Right cardiac atrium (tissue), 5 donors: Measurements from ENCODE around the gene LRRC45. TPM values are rescaled to one million over a fixed set of nuclear protein-coding genes. Genes with fewer than 3 reads are reported as not detected.

Experiments used
- ATAC-seq, 2 donors: fragments of 200-7000 bp; cut with Tn5 transposase; one replicate each; pipeline versions ENCODE4 v1.8.0 to v1.9.1; 2020; ENCODE audit warnings: moderate library complexity in 2 of 2, mild to moderate bottlenecking in 1 of 2
- DNase-seq, 3 donors: peaks; one replicate each; pipeline ENCODE4 v3.0.0-alpha.2; 2020
- H3K27ac ChIP-seq: one replicate; pipeline ENCODE4 v1.5.1; 2013; ENCODE audit warnings: mild to moderate bottlenecking, low read length, control low read depth, moderate library complexity
- H3K27me3 ChIP-seq: one replicate; pipeline ENCODE4 v1.6.1; 2013; ENCODE audit not compliant: control insufficient read depth, insufficient read depth
- H3K4me1 ChIP-seq: one replicate; pipeline ENCODE4 v1.6.1; 2013; ENCODE audit warnings: low read length; ENCODE audit not compliant: control insufficient read depth, insufficient read depth
- H3K4me3 ChIP-seq: one replicate; pipeline ENCODE4 v1.5.1; 2013; ENCODE audit warnings: low read length, control low read depth
- H3K9me3 ChIP-seq: one replicate; pipeline ENCODE4 v1.6.1; 2013; ENCODE audit warnings: low read length; ENCODE audit not compliant: control insufficient read depth
- WGBS: extraction: QIAGEN DNeasy Blood & Tissue Kit; methylation state at CpG from one replicate; pipeline ENCODE4 v1.1.7; 2013; 5-methylcytosine and 5-hydroxymethylcytosine counted together
- intact Hi-C, 4 donors: fragments of 100-400 bp; cut with DNase I; formaldehyde crosslinking; loops; one replicate each; pipeline versions ENCODE4 v1.11.0 to v1.14.0; 2022 to 2023
- polyA plus RNA-seq: library from polyadenylated mRNA; stranded (reverse); fragments of 200-250 nt; gene quantifications from one replicate; pipeline ENCODE4 v1.2.3, GENCODE V29; 2013
- total RNA-seq, 4 donors: library from RNA; stranded (reverse); fragmentation: NEBNext Ultra II Directional; extraction: Animal tissue kit (Norgen Biotek cat#: 25700); gene quantifications; one replicate each; pipeline ENCODE4 v1.2.1, GENCODE V29; 2021
- donor health status: healthy with polysubstance abuse.
- donor health status: DM: no; HTN: yes; CAD: no.
- donor health status: DM: no; HTN: no; CAD: no.
- donor health status: DM: no; HTN: yes; CAD: no; lungs with severe emphysema.
- donor health status: DM: yes; HTN: yes; CAD: no.

Gene LRRC45
- total and polyA plus RNA-seq, 5 donors = 3.2 to 6.7 (median 5.5) TPM

GRCh38 chr17:81995463-81996231, 27.5 kb upstream of the LRRC45 start:
- no peak overlapping the region for H3K27ac ChIP-seq
- no peaks in the 10 kb centered on the region for H3K9me3 ChIP-seq
- DNase-seq (no peak), ATAC-seq (no peak)
- no peaks in the 10 kb centered on the region for H3K27me3 ChIP-seq
- WGBS = 94% methylated on average over 29 of the region's 29 CpGs
- H3K4me1 ChIP-seq = no peaks in the 10 kb centered on the region
- no peak overlapping the region for H3K4me3 ChIP-seq
- intact Hi-C loops = no loop called here

GRCh38 chr17:81996232-81996756, 26.8 kb upstream of the LRRC45 start:
- Histone ChIP-seq H3K4me1 (no peaks in the 10 kb centered on the region), H3K9me3 (no peaks in the 10 kb centered on the region), H3K27me3 (no peaks in the 10 kb centered on the region), H3K4me3 (no peak overlapping the region), H3K27ac (no peak overlapping the region)
- DNase-seq = peak; percentile 11 to 58 (median 27)
- WGBS = 93% methylated on average over 28 of the region's 28 CpGs
- intact Hi-C loops = no loop called here
- no peak for ATAC-seq

GRCh38 chr17:81996757-81997441, 26.2 kb upstream of the LRRC45 start:
- no peak for ATAC-seq
- Histone ChIP-seq H3K4me3 (no peak overlapping the region), H3K9me3 (no peaks in the 10 kb centered on the region), H3K4me1 (no peaks in the 10 kb centered on the region), H3K27me3 (no peaks in the 10 kb centered on the region), H3K27ac (no peak overlapping the region)
- DNase-seq = peak; percentile 9 to 54 (median 39)
- WGBS = 96% methylated on average over 30 of the region's 30 CpGs
- intact Hi-C loops = no loop called here

- WGBS = 67% methylated on average over 7 of the region's 7 CpGs
- DNase-seq (peak in 1 of 3 donors; percentile 3), ATAC-seq (no peak)
- intact Hi-C loops = no loop called here
- Histone ChIP-seq H3K27me3 (no peaks in the 10 kb centered on the region), H3K27ac (no peak overlapping the region), H3K4me3 (no peak overlapping the region), H3K4me1 (no peaks in the 10 kb centered on the region), H3K9me3 (no peaks in the 10 kb centered on the region)
These were observed 24.9 kb upstream of the LRRC45 start for GRCh38 chr17:81998212-81998611.

GRCh38 chr17:81998691-81999438, 24.2 kb upstream of the LRRC45 start:
- Histone ChIP-seq H3K27ac (no peak overlapping the region), H3K9me3 (no peaks in the 10 kb centered on the region), H3K4me1 (no peaks in the 10 kb centered on the region), H3K4me3 (no peak overlapping the region), H3K27me3 (no peaks in the 10 kb centered on the region)
- intact Hi-C loops = no loop called here
- ATAC-seq (no peak), DNase-seq (peak in 2 of 3 donors; percentile 24 to 40)
- WGBS = 89% methylated on average over 14 of the region's 14 CpGs

- WGBS = 88% methylated on average over 12 of the region's 12 CpGs
These were observed 23.5 kb upstream of the LRRC45 start for GRCh38 chr17:81999587-81999975.

GRCh38 chr17:81999976-82000802, 22.9 kb upstream of the LRRC45 start:
- Histone ChIP-seq H3K4me3 (no peak overlapping the region), H3K27ac (no peak overlapping the region), H3K9me3 (no peaks in the 10 kb centered on the region), H3K4me1 (no peaks in the 10 kb centered on the region), H3K27me3 (no peaks in the 10 kb centered on the region)
- WGBS = 88% methylated on average over 36 of the region's 36 CpGs
- DNase-seq (no peak), ATAC-seq (no peak)
- intact Hi-C loops = no loop called here

More at GRCh38 chr17:81999587-81999975, 23.5 kb upstream of the LRRC45 start:
- DNase-seq (no peak), ATAC-seq (no peak)
- no peaks in the 10 kb centered on the region for H3K9me3 ChIP-seq
- H3K4me3 ChIP-seq = no peak overlapping the region
- no peaks in the 10 kb centered on the region for H3K27me3 ChIP-seq
- H3K27ac ChIP-seq = no peak overlapping the region
- intact Hi-C loops = no loop called here
- no peaks in the 10 kb centered on the region for H3K4me1 ChIP-seq

- ATAC-seq (no peak), DNase-seq (no peak)
- Histone ChIP-seq H3K4me3 (no peak overlapping the region), H3K4me1 (no peaks in the 10 kb centered on the region), H3K27me3 (no peaks in the 10 kb centered on the region), H3K27ac (no peak overlapping the region), H3K9me3 (no peaks in the 10 kb centered on the region)
- intact Hi-C loops = no loop called here
- 89% methylated on average over 32 of the region's 32 CpGs for WGBS
These were observed 22.1 kb upstream of the LRRC45 start for GRCh38 chr17:82000803-82001570.

- 81% methylated on average over 17 of the region's 17 CpGs for WGBS
- ATAC-seq (no peak), DNase-seq (no peak)
- Histone ChIP-seq H3K27me3 (no peaks in the 10 kb centered on the region), H3K27ac (no peak overlapping the region), H3K4me3 (no peak overlapping the region), H3K4me1 (no peaks in the 10 kb centered on the region), H3K9me3 (no peaks in the 10 kb centered on the region)
- intact Hi-C loops = no loop called here
These were observed 21.5 kb upstream of the LRRC45 start for GRCh38 chr17:82001571-82002056.
